Activated naive CD4-positive, alpha-beta T cell treated with anti-CD3 and anti-CD28 coated beads, Interleukin-2, amount 10 ng/mL, durations not matched to agents 7 days and 5 days (primary cell): ENCODE measurements around the gene TTC9C.
A peak's percentile ranks its signal among the peaks of the same experiment; 100 is the strongest.
"Not testable (repeated sequence)": the region's sequence is repeated elsewhere in the genome, so short reads cannot be mapped to it uniquely, and the experiment has no call there.

Experiments used
- CTCF ChIA-PET: fragments of 350-600 bp; sonication (Branson Sonifier 250); formaldehyde crosslinking; loops from one replicate; lab custom pipeline; 2021; ENCODE audit warnings: antibody characterized with exemption; lab: Charles Lee
- DNase-seq: peaks from one replicate; pipeline ENCODE4 v3.0.0-alpha.2; 2020
- H3K27ac Mint-ChIP-seq: one replicate; pipeline ENCODE4 v1.8.0; 2021; ENCODE audit warnings: mild to moderate bottlenecking, moderate library complexity, mixed read lengths
- H3K27me3 Mint-ChIP-seq: one replicate; pipeline ENCODE4 v1.8.0; 2021; ENCODE audit warnings: mild to moderate bottlenecking, mixed read lengths
- H3K36me3 Mint-ChIP-seq: one replicate; pipeline ENCODE4 v1.8.0; 2021; ENCODE audit warnings: mixed read lengths
- H3K4me1 Mint-ChIP-seq: one replicate; pipeline ENCODE4 v1.8.0; 2021; ENCODE audit warnings: mixed read lengths
- H3K4me3 Mint-ChIP-seq: one replicate; pipeline ENCODE4 v1.8.0; 2021; ENCODE audit warnings: mild to moderate bottlenecking, moderate library complexity, mixed read lengths
- H3K9me3 Mint-ChIP-seq: one replicate; pipeline ENCODE4 v1.8.0; 2021; ENCODE audit warnings: mixed read lengths

TTC9C gene

GRCh38 chr11:62716206-62716605 lies 12.1 kb upstream of the TTC9C start:
- H3K9me3 Mint-ChIP-seq: no peaks in the 10 kb centered on the region
- CTCF ChIA-PET: interaction anchor here (1.3 kb wide), 1 partner anchor 10 kb away, joined by 4 read pairs; no protein-coding TSS in a partner anchor
- DNase-seq: no peak
- no peaks in the 10 kb centered on the region for H3K27me3 Mint-ChIP-seq
- H3K36me3 Mint-ChIP-seq: peaks cover 82% of the 10 kb centered on the region
- H3K4me3 Mint-ChIP-seq: no peak overlapping the region
- H3K27ac Mint-ChIP-seq: no peak overlapping the region
- peaks cover 74% of the 10 kb centered on the region for H3K4me1 Mint-ChIP-seq

- Mint-ChIP-seq H3K9me3 (no peaks in the 10 kb centered on the region), H3K36me3 (peaks cover 84% of the 10 kb centered on the region), H3K27ac (no peak overlapping the region), H3K4me1 (peaks cover 76% of the 10 kb centered on the region), H3K27me3 (no peaks in the 10 kb centered on the region), H3K4me3 (no peak overlapping the region)
- no peak for DNase-seq
- CTCF ChIA-PET: interaction anchor here (1.3 kb wide), 1 partner anchor 9 kb away, joined by 4 read pairs; no protein-coding TSS in a partner anchor
Measured at GRCh38 chr11:62716816-62717215, 11.5 kb upstream of the TTC9C start.

- H3K9me3 Mint-ChIP-seq: no peaks in the 10 kb centered on the region
- peaks cover 89% of the 10 kb centered on the region for H3K36me3 Mint-ChIP-seq
- peaks cover 75% of the 10 kb centered on the region for H3K4me1 Mint-ChIP-seq
- DNase-seq: no peak
- H3K27ac Mint-ChIP-seq: peak overlapping the region; percentile 34
- CTCF ChIA-PET: no interaction called here
- no peaks in the 10 kb centered on the region for H3K27me3 Mint-ChIP-seq
- no peak overlapping the region for H3K4me3 Mint-ChIP-seq
Measured at GRCh38 chr11:62719302-62719978, 8.8 kb upstream of the TTC9C start.

GRCh38 chr11:62721994-62722393 lies 6.3 kb upstream of the TTC9C start:
- Mint-ChIP-seq H3K4me1 (peaks cover 65% of the 10 kb centered on the region), H3K9me3 (no peaks in the 10 kb centered on the region), H3K27me3 (no peaks in the 10 kb centered on the region), H3K36me3 (peaks cover 86% of the 10 kb centered on the region), H3K27ac (peak overlapping the region; percentile 70), H3K4me3 (no peak overlapping the region)
- CTCF ChIA-PET: interaction anchor here (0.8 kb wide), 1 partner anchor 45 kb away, joined by 5 read pairs; no protein-coding TSS in a partner anchor
- no peak for DNase-seq

GRCh38 chr11:62724171-62724570 lies 4.1 kb upstream of the TTC9C start:
- H3K27ac Mint-ChIP-seq: peak overlapping the region; percentile 74
- H3K9me3 Mint-ChIP-seq: no peaks in the 10 kb centered on the region
- DNase-seq: no peak
- H3K4me1 Mint-ChIP-seq: peaks cover 58% of the 10 kb centered on the region
- H3K4me3 Mint-ChIP-seq: peak overlapping the region; percentile 94
- peaks cover 81% of the 10 kb centered on the region for H3K36me3 Mint-ChIP-seq
- peaks cover 3% of the 10 kb centered on the region for H3K27me3 Mint-ChIP-seq
- CTCF ChIA-PET: interaction anchor here (0.9 to 1.4 kb wide), 2 partner anchors 28 to 44 kb away, joined by 4 to 5 read pairs; no protein-coding TSS in a partner anchor

GRCh38 chr11:62725646-62726045 lies 2.6 kb upstream of the TTC9C start:
- Mint-ChIP-seq H3K4me3 (peak overlapping the region; percentile 94), H3K27me3 (peaks cover 3% of the 10 kb centered on the region), H3K27ac (peak overlapping the region; percentile 99), H3K9me3 (no peaks in the 10 kb centered on the region), H3K36me3 (peaks cover 70% of the 10 kb centered on the region), H3K4me1 (peaks cover 59% of the 10 kb centered on the region)
- CTCF ChIA-PET: interaction anchor here (0.6 to 2.0 kb wide), 6 partner anchors 10 to 1327 kb away, joined by 3 to 5 read pairs (median 4); partner anchors contain the start of gene ZBTB3
- no peak for DNase-seq

- peak; percentile 50 for DNase-seq
- Mint-ChIP-seq H3K27ac (peak overlapping the region; percentile 99), H3K4me1 (peaks cover 58% of the 10 kb centered on the region), H3K36me3 (peaks cover 66% of the 10 kb centered on the region), H3K4me3 (peak overlapping the region; percentile 94), H3K27me3 (peaks cover 3% of the 10 kb centered on the region), H3K9me3 (no peaks in the 10 kb centered on the region)
- CTCF ChIA-PET: interaction anchor here (0.6 to 2.0 kb wide), 8 partner anchors 10 to 1328 kb away, joined by 3 to 5 read pairs (median 4); partner anchors contain the start of gene ZBTB3
Measured at GRCh38 chr11:62726156-62726914, 2.0 kb upstream of the TTC9C start.

- DNase-seq: no peak
- CTCF ChIA-PET: interaction anchor here (0.8 to 1.3 kb wide), 5 partner anchors 21 to 49 kb away, joined by 3 to 5 read pairs (median 3); no protein-coding TSS in a partner anchor
- H3K9me3 Mint-ChIP-seq: no peaks in the 10 kb centered on the region
- H3K27me3 Mint-ChIP-seq: peaks cover 3% of the 10 kb centered on the region
- peaks cover 64% of the 10 kb centered on the region for H3K36me3 Mint-ChIP-seq
- peaks cover 59% of the 10 kb centered on the region for H3K4me1 Mint-ChIP-seq
- H3K27ac Mint-ChIP-seq: peak overlapping the region; percentile 99
- peak overlapping the region; percentile 94 for H3K4me3 Mint-ChIP-seq
Measured at GRCh38 chr11:62726915-62727164, 1.4 kb upstream of the TTC9C start.

- Mint-ChIP-seq H3K36me3 (peaks cover 59% of the 10 kb centered on the region), H3K27me3 (peaks cover 3% of the 10 kb centered on the region), H3K4me1 (peaks cover 54% of the 10 kb centered on the region), H3K9me3 (no peaks in the 10 kb centered on the region), H3K27ac (peak within 1 kb of the TSS; percentile 99), H3K4me3 (peak within 1 kb of the TSS; percentile 94)
- peak; percentile 99 for DNase-seq
- CTCF ChIA-PET: interaction anchor here (0.8 to 1.3 kb wide), 4 partner anchors 21 to 48 kb away, joined by 3 to 4 read pairs (median 3); no protein-coding TSS in a partner anchor
Measured at GRCh38 chr11:62727165-62727871, 968 bp upstream of the TTC9C start, which contains the start of gene HNRNPUL2. TSS of gene HNRNPUL2 (minus strand) at chr11:62727457. CDS start at chr11:62727156, 301 bp downstream.

GRCh38 chr11:62727872-62728170 lies 465 bp upstream of the TTC9C start:
- peak; percentile 90 for DNase-seq
- peaks cover 54% of the 10 kb centered on the region for H3K36me3 Mint-ChIP-seq
- H3K9me3 Mint-ChIP-seq: no peaks in the 10 kb centered on the region
- H3K27ac Mint-ChIP-seq: peak overlapping the region; percentile 99
- peaks cover 3% of the 10 kb centered on the region for H3K27me3 Mint-ChIP-seq
- CTCF ChIA-PET: interaction anchor here (0.8 to 1.3 kb wide), 4 partner anchors 22 to 48 kb away, joined by 3 to 4 read pairs (median 3); no protein-coding TSS in a partner anchor
- H3K4me1 Mint-ChIP-seq: peaks cover 51% of the 10 kb centered on the region
- H3K4me3 Mint-ChIP-seq: peak overlapping the region; percentile 94

GRCh38 chr11:62730076-62730475 lies 1.8 kb downstream of the TTC9C start:
- peaks cover 39% of the 10 kb centered on the region for H3K36me3 Mint-ChIP-seq
- not testable (repeated sequence) for H3K27me3 Mint-ChIP-seq, DNase-seq, H3K27ac Mint-ChIP-seq, H3K9me3 Mint-ChIP-seq
- CTCF ChIA-PET: interaction anchor here (0.7 to 2.6 kb wide), 3 partner anchors 39 to 1588 kb away, joined by 3 to 10 read pairs (median 6); partner anchors contain the start of genes PRDX5 and TMEM179B
- peak overlapping the region; percentile 94 for H3K4me3 Mint-ChIP-seq
- peaks cover 38% of the 10 kb centered on the region for H3K4me1 Mint-ChIP-seq

GRCh38 chr11:62732830-62733229 lies 4.5 kb downstream of the TTC9C start:
- Mint-ChIP-seq H3K4me3 (no peak overlapping the region), H3K27me3 (no peaks in the 10 kb centered on the region), H3K36me3 (peaks cover 37% of the 10 kb centered on the region), H3K27ac (peak overlapping the region; percentile 42), H3K4me1 (peaks cover 30% of the 10 kb centered on the region), H3K9me3 (no peaks in the 10 kb centered on the region)
- CTCF ChIA-PET: interaction anchor here (0.6 to 0.9 kb wide), 3 partner anchors 125 to 905 kb away, joined by 3 to 5 read pairs (median 3); no protein-coding TSS in a partner anchor
- no peak for DNase-seq

GRCh38 chr11:62737196-62737595 lies 8.9 kb downstream of the TTC9C start:
- no peak for DNase-seq
- Mint-ChIP-seq H3K9me3 (no peaks in the 10 kb centered on the region), H3K27me3 (no peaks in the 10 kb centered on the region), H3K4me1 (peaks cover 7% of the 10 kb centered on the region), H3K4me3 (no peak overlapping the region), H3K36me3 (peaks cover 45% of the 10 kb centered on the region), H3K27ac (no peak overlapping the region)
- CTCF ChIA-PET: interaction anchor here (1.2 kb wide), 1 partner anchor 32 kb away, joined by 3 read pairs; no protein-coding TSS in a partner anchor
